K562 (cell line): Measurements from ENCODE around the gene TRABD2B.

ENCODE experiments used
- CTBP1 ChIP-seq: fragments of 450-650 bp; IDR thresholded peaks from 2 replicates; pipeline ENCODE4 v1.6.1; 2016; ENCODE audit warnings: borderline replicate concordance
- CTCF ChIP-seq, 3 experiments: IDR thresholded peaks in 2 of 3; conservative IDR thresholded peaks in 1 of 3; 2 replicates each; pipeline ENCODE4 v1.5.1; 2011 to 2012; ENCODE audit warnings: low read length in 3 of 3, mild to moderate bottlenecking in 3 of 3, control low read depth in 2 of 3, improper control_type of control experiment in 1 of 3, inconsistent platforms in 1 of 3, low read depth in 1 of 3, mixed read lengths in 1 of 3, moderate library complexity in 1 of 3; ENCODE audit not compliant: insufficient read depth in 2 of 3
- DEAF1 ChIP-seq: fragments of 450-650 bp; formaldehyde crosslinking; IDR thresholded peaks from 2 replicates; pipeline ENCODE4 v1.4.0; 2020; ENCODE audit warnings: mild to moderate bottlenecking, moderate library complexity
- EP300 ChIP-seq: IDR thresholded peaks from 2 replicates; pipeline ENCODE4 v1.6.1; 2012; ENCODE audit warnings: low read length, improper control_type of control experiment
- PTRF ChIP-seq: fragments of 450-650 bp; IDR thresholded peaks from 2 replicates; pipeline ENCODE4 v1.6.1; 2016; ENCODE audit warnings: mild to moderate bottlenecking, missing genetic modification characterization, missing compliant biosample characterization
- SMAD3 ChIP-seq: fragments of 450-650 bp; formaldehyde crosslinking; conservative IDR thresholded peaks from 2 replicates; pipeline ENCODE4 v1.4.0; 2020; ENCODE audit warnings: mild to moderate bottlenecking
- YY1 ChIP-seq, 3 experiments: IDR thresholded peaks; 2 replicates each; pipeline ENCODE4 v1.6.1; 2011; ENCODE audit warnings: low read length in 2 of 3, mild to moderate bottlenecking in 2 of 3, moderate library complexity in 2 of 3, borderline replicate concordance in 1 of 3, control low read depth in 1 of 3, low read depth in 1 of 3; ENCODE audit not compliant: insufficient read depth in 3 of 3, insufficient replicate concordance in 2 of 3, control insufficient read depth in 1 of 3, insufficient read length in 1 of 3; ENCODE audit errors: extremely low read depth in 1 of 3
- TF ChIP-seq, protein P1 (sequence below): sonication (generic); formaldehyde crosslinking; IDR thresholded peaks from 2 replicates; pipeline ENCODE4 v1.9.0; 2022; ENCODE audit warnings: mild to moderate bottlenecking, missing genetic modification reagents
- TF ChIP-seq, protein P2 (sequence below): sonication (generic); formaldehyde crosslinking; IDR thresholded peaks from 2 replicates; pipeline ENCODE4 v1.8.0; 2022; ENCODE audit warnings: mild to moderate bottlenecking, missing genetic modification reagents

GRCh38 chr1:47765236-47765635 lies 231.9 kb downstream of the TRABD2B start:
- TF ChIP-seq EP300 (no peak), PTRF (tag) (no peak), DEAF1 (CRISPR knock-in tag) (no peak), CTBP1 (no peak), CTCF (IDR thresholded peaks at IDR 0.05 in 2 of 3, conservative IDR thresholded peaks at IDR 0.05 in 1 of 3; ENCODE audit: insufficient read depth in 2 of 3, low read depth in 1 of 3, low read length in 3 of 3) (no peak), YY1 (IDR thresholded peaks at IDR 0.05; ENCODE audit: borderline replicate concordance in 1 of 3, control insufficient read depth in 1 of 3, extremely low read depth in 1 of 3, insufficient read depth in 3 of 3, insufficient read length in 1 of 3, insufficient replicate concordance in 2 of 3, low read depth in 1 of 3, low read length in 2 of 3) (no peak), SMAD3 (no peak)
- TF ChIP-seq, protein P1, sequence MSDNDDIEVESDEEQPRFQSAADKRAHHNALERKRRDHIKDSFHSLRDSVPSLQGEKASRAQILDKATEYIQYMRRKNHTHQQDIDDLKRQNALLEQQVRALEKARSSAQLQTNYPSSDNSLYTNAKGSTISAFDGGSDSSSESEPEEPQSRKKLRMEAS (CRISPR knock-in tag), result no peak
- TF ChIP-seq, protein P2, sequence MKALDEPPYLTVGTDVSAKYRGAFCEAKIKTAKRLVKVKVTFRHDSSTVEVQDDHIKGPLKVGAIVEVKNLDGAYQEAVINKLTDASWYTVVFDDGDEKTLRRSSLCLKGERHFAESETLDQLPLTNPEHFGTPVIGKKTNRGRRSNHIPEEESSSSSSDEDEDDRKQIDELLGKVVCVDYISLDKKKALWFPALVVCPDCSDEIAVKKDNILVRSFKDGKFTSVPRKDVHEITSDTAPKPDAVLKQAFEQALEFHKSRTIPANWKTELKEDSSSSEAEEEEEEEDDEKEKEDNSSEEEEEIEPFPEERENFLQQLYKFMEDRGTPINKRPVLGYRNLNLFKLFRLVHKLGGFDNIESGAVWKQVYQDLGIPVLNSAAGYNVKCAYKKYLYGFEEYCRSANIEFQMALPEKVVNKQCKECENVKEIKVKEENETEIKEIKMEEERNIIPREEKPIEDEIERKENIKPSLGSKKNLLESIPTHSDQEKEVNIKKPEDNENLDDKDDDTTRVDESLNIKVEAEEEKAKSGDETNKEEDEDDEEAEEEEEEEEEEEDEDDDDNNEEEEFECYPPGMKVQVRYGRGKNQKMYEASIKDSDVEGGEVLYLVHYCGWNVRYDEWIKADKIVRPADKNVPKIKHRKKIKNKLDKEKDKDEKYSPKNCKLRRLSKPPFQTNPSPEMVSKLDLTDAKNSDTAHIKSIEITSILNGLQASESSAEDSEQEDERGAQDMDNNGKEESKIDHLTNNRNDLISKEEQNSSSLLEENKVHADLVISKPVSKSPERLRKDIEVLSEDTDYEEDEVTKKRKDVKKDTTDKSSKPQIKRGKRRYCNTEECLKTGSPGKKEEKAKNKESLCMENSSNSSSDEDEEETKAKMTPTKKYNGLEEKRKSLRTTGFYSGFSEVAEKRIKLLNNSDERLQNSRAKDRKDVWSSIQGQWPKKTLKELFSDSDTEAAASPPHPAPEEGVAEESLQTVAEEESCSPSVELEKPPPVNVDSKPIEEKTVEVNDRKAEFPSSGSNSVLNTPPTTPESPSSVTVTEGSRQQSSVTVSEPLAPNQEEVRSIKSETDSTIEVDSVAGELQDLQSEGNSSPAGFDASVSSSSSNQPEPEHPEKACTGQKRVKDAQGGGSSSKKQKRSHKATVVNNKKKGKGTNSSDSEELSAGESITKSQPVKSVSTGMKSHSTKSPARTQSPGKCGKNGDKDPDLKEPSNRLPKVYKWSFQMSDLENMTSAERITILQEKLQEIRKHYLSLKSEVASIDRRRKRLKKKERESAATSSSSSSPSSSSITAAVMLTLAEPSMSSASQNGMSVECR, result no peak
